Panc1 (cell line): Measurements from ENCODE around the gene ARL13B. TPM values are rescaled to one million over a fixed set of nuclear protein-coding genes. Genes with fewer than 3 reads are reported as not detected.

Experiments used
- ATAC-seq: fragments of 200-7000 bp; cut with Tn5 transposase; 2 replicates; pipeline ENCODE4 v1.9.1; 2020; ENCODE audit warnings: mild to moderate bottlenecking, moderate library complexity
- BruUV-seq: library from RNA; stranded (reverse); fragments of 400-500 nt; replicated peaks from 2 replicates; lab custom pipeline; 2021; lab: Mats Ljungman, UMichigan
- CTCF ChIA-PET: fragments of 300-600 bp; sonication (Branson Sonifier 250); formaldehyde crosslinking; loops from one replicate; lab custom pipeline; 2022; ENCODE audit warnings: antibody characterized with exemption; lab: Charles Lee
- POLR2A ChIA-PET: fragments of 300-600 bp; sonication (Branson Sonifier 250); formaldehyde crosslinking; loops from one replicate; lab custom pipeline; 2022; ENCODE audit warnings: antibody characterized with exemption; lab: Charles Lee
- DNase-seq: peaks from one replicate; pipeline ENCODE4 v3.0.0-alpha.2; 2010; ENCODE audit warnings: low read depth, low spot score
- H3K27ac ChIP-seq: 2 replicates; pipeline ENCODE4 v1.5.1; 2011; ENCODE audit warnings: mild to moderate bottlenecking, low read length, inconsistent platforms
- H3K27me3 ChIP-seq: fragments of 200-500 bp; sonication (Bioruptor generic); 2 replicates; pipeline ENCODE4 v1.6.0; 2014; ENCODE audit warnings: low read length, inconsistent platforms; ENCODE audit not compliant: control insufficient read depth, insufficient read depth
- H3K36me3 ChIP-seq: fragments of 200-500 bp; sonication (Bioruptor generic); 2 replicates; pipeline ENCODE4 v1.5.1; 2014; ENCODE audit warnings: inconsistent platforms, mild to moderate bottlenecking, low read length, moderate library complexity; ENCODE audit not compliant: control insufficient read depth, insufficient read depth
- H3K4me1 ChIP-seq: 2 replicates; pipeline ENCODE4 v1.5.1; 2011; ENCODE audit warnings: inconsistent platforms, mild to moderate bottlenecking, low read length, moderate library complexity; ENCODE audit not compliant: control insufficient read depth, insufficient read depth
- H3K4me3 ChIP-seq, 2 experiments: 2 replicates each; pipeline ENCODE4 v1.5.1; 2011 to 2012; ENCODE audit warnings: low read depth in 2 of 2, low read length in 2 of 2, mild to moderate bottlenecking in 2 of 2, inconsistent platforms in 1 of 2, moderate library complexity in 1 of 2
- H3K9me3 ChIP-seq: fragments of 200-500 bp; sonication (Bioruptor generic); 2 replicates; pipeline ENCODE4 v1.5.1; 2014; ENCODE audit warnings: low read depth, mild to moderate bottlenecking, inconsistent platforms, low read length, moderate library complexity; ENCODE audit not compliant: control insufficient read depth, insufficient read depth
- POLR2AphosphoS5 ChIP-seq: IDR thresholded peaks from 2 replicates; pipeline ENCODE4 v1.6.1; 2012; ENCODE audit warnings: mild to moderate bottlenecking, low read depth, low read length, moderate library complexity
- SIN3A ChIP-seq: IDR thresholded peaks from 2 replicates; pipeline ENCODE4 v1.6.1; 2012; ENCODE audit warnings: low read depth, mild to moderate bottlenecking, low read length, moderate library complexity, borderline replicate concordance; ENCODE audit not compliant: insufficient read depth
- TCF7L2 ChIP-seq: IDR thresholded peaks from 2 replicates; pipeline ENCODE4 v1.6.1; 2011; ENCODE audit warnings: mild to moderate bottlenecking, low read depth, low read length, inconsistent platforms
- in situ Hi-C: cut with HindIII; loops from 2 replicates; pipeline ENCODE4 v1.10.0; 2016; ENCODE audit warnings: low sequenced_read_pairs, low pct_unique_long_range_greater_than_20kb
- intact Hi-C: fragments of 100-400 bp; cut with micrococcal nuclease; formaldehyde crosslinking; loops from one replicate; pipeline ENCODE4 v1.10.0; 2022; ENCODE audit not compliant: unreplicated experiment
- total RNA-seq: library from RNA; stranded (reverse); gene quantifications from one replicate; pipeline ENCODE4 v1.2.1, GENCODE V29; 2021; ENCODE audit not compliant: unreplicated experiment
- TF ChIP-seq, protein P1 (sequence below): fragments of 450-650 bp; IDR thresholded peaks from 2 replicates; pipeline ENCODE4 v1.5.1; 2017; ENCODE audit warnings: mild to moderate bottlenecking
- TF ChIP-seq, protein P2 (sequence below), 2 experiments: IDR thresholded peaks; 2 replicates each; pipeline ENCODE4 v1.6.1; 2011 to 2012; ENCODE audit warnings: low read depth in 2 of 2, control low read depth in 1 of 2, low read length in 1 of 2, mild to moderate bottlenecking in 1 of 2, moderate library complexity in 1 of 2; ENCODE audit not compliant: insufficient read depth in 1 of 2

Gene ARL13B
- total RNA-seq, 1 experiment from 2014 or later, result 26.6 TPM

DNA sequence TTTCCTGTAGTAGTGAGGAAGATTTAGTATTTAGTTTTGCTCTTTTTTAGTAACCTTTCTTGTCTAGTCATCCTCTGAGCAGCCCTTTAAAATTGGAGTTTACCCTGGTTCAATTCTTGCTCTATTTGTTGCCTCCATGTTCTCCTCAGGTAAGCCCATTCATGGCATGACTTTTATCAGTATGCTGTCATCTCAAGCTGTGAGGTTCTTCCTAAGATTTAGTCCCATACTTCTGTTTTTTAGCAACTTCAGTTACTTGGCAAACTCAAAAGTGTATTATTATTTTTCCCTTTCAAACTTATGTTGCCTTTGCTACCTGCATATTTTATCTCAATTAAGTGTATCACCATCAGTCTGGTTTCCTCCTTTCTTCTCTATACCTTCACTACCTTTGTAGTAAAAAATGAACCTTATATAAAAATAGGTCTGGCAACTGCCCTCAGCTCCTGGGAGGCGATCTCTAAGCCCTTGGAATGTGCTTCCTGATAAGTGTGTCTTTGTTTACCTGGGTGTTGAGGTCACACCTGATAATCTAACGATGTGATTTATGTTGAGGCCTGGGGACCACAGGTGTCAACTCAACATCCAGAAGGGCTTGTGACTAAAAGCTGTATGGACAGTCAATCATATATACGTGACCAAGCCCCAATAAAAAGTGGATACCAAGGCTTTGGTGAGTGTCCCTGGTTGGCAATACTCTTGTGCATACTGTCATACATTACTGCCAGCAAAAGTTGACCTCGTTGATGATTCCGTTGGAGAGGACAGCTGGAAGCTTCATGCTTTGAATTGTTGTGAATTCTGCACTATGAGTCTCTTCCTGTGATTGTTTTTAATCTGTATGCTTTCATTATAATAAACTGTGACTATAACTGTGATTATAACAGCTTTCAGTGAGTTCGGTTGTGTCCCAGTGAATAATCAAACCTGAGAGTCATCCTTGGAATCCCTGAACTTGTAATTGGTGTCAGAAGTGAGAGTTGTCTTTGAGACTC lies 86.8 kb downstream of the ARL13B start:
- H3K27ac ChIP-seq, result no peak overlapping the region
- ChIA-PET CTCF (no interaction called here), POLR2A (no interaction called here)
- BruUV-seq, result no TSS peak
- H3K9me3 ChIP-seq, result no peaks in the 10 kb centered on the region
- H3K4me1 ChIP-seq, result peaks cover 13% of the 10 kb centered on the region
- H3K4me3 ChIP-seq, result no peak overlapping the region
- H3K36me3 ChIP-seq, result no peaks in the 10 kb centered on the region
- no peak for DNase-seq
- no peaks in the 10 kb centered on the region for H3K27me3 ChIP-seq
- no peak for ATAC-seq
- TF ChIP-seq, protein P1, sequence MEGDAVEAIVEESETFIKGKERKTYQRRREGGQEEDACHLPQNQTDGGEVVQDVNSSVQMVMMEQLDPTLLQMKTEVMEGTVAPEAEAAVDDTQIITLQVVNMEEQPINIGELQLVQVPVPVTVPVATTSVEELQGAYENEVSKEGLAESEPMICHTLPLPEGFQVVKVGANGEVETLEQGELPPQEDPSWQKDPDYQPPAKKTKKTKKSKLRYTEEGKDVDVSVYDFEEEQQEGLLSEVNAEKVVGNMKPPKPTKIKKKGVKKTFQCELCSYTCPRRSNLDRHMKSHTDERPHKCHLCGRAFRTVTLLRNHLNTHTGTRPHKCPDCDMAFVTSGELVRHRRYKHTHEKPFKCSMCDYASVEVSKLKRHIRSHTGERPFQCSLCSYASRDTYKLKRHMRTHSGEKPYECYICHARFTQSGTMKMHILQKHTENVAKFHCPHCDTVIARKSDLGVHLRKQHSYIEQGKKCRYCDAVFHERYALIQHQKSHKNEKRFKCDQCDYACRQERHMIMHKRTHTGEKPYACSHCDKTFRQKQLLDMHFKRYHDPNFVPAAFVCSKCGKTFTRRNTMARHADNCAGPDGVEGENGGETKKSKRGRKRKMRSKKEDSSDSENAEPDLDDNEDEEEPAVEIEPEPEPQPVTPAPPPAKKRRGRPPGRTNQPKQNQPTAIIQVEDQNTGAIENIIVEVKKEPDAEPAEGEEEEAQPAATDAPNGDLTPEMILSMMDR, result no peak
- TF ChIP-seq TCF7L2, result no peak
- no peak for TF ChIP-seq SIN3A
- TF ChIP-seq, protein P2, sequence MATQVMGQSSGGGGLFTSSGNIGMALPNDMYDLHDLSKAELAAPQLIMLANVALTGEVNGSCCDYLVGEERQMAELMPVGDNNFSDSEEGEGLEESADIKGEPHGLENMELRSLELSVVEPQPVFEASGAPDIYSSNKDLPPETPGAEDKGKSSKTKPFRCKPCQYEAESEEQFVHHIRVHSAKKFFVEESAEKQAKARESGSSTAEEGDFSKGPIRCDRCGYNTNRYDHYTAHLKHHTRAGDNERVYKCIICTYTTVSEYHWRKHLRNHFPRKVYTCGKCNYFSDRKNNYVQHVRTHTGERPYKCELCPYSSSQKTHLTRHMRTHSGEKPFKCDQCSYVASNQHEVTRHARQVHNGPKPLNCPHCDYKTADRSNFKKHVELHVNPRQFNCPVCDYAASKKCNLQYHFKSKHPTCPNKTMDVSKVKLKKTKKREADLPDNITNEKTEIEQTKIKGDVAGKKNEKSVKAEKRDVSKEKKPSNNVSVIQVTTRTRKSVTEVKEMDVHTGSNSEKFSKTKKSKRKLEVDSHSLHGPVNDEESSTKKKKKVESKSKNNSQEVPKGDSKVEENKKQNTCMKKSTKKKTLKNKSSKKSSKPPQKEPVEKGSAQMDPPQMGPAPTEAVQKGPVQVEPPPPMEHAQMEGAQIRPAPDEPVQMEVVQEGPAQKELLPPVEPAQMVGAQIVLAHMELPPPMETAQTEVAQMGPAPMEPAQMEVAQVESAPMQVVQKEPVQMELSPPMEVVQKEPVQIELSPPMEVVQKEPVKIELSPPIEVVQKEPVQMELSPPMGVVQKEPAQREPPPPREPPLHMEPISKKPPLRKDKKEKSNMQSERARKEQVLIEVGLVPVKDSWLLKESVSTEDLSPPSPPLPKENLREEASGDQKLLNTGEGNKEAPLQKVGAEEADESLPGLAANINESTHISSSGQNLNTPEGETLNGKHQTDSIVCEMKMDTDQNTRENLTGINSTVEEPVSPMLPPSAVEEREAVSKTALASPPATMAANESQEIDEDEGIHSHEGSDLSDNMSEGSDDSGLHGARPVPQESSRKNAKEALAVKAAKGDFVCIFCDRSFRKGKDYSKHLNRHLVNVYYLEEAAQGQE (IDR thresholded peaks at IDR 0.05; ENCODE audit: insufficient read depth in 1 of 2, low read depth in 2 of 2, low read length in 1 of 2), result no peak
- no peak for TF ChIP-seq POLR2AphosphoS5
- in situ Hi-C loops (no loop called here), intact Hi-C loops (no loop called here)

DNA sequence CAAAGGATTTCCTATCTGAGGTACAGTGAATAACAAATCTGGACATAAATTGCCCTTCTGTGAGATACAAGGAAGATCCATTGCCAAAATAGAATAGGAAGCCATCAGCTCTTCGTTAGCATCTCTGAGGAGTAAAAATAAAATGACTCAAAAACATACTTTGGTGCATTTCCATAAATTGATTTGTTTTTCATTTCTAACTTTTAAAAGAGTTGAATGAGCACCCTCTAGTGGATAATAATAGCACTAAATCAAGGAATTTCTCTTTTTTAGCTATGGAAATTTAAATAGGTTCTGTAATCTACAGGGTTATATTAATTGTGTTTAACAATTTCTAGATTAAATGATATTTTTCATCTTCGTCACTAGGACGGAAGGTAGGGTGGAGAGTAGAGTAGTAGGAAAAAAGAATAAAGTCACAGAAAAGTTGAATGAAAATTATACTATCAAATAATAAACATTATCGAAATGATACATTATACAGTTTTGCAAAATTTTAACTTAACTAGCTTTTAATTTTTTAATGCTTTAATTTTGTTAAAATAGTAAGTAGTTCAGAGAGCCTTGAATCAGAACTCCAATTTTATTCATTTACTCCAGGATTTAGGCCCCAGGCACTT lies 89.3 kb downstream of the ARL13B start:
- Histone ChIP-seq H3K9me3 (no peaks in the 10 kb centered on the region), H3K4me3 (no peak overlapping the region), H3K36me3 (no peaks in the 10 kb centered on the region), H3K27me3 (no peaks in the 10 kb centered on the region), H3K27ac (no peak overlapping the region), H3K4me1 (peaks cover 4% of the 10 kb centered on the region)
- ChIA-PET POLR2A (interaction anchor here (0.6 to 0.9 kb wide), 3 partner anchors 65 to 164 kb away, joined by 3 to 5 read pairs (median 3); partner anchors contain the start of gene ARL13B), CTCF (interaction anchor here (0.6 to 0.8 kb wide), 2 partner anchors 32 to 66 kb away, joined by 3 to 5 read pairs; no protein-coding TSS in a partner anchor)
- BruUV-seq, result no TSS peak
- DNase-seq (no peak), ATAC-seq (no peak)
- intact Hi-C loops (loop anchor here (2.0 kb wide), 1 partner anchor 65 kb away; no protein-coding TSS in a partner anchor), in situ Hi-C loops (no loop called here)
- TF ChIP-seq, protein P1, result peak; percentile 70; the same call in 1 of the 2 replicates
- TF ChIP-seq, protein P2 (IDR thresholded peaks at IDR 0.05; ENCODE audit: insufficient read depth in 1 of 2, low read depth in 2 of 2, low read length in 1 of 2), result no peak
